Erythroblast (primary cell): ENCODE results near the gene ADAT1.

Experiments used
- GATA1 ChIP-seq: IDR thresholded peaks from 2 replicates; pipeline ENCODE4 v1.6.1; 2011; ENCODE audit warnings: low read depth, mild to moderate bottlenecking, control low read depth, low read length, moderate library complexity
- POLR2A ChIP-seq: IDR thresholded peaks from 2 replicates; pipeline ENCODE4 v1.6.1; 2011; ENCODE audit warnings: mild to moderate bottlenecking, low read length

DNA sequence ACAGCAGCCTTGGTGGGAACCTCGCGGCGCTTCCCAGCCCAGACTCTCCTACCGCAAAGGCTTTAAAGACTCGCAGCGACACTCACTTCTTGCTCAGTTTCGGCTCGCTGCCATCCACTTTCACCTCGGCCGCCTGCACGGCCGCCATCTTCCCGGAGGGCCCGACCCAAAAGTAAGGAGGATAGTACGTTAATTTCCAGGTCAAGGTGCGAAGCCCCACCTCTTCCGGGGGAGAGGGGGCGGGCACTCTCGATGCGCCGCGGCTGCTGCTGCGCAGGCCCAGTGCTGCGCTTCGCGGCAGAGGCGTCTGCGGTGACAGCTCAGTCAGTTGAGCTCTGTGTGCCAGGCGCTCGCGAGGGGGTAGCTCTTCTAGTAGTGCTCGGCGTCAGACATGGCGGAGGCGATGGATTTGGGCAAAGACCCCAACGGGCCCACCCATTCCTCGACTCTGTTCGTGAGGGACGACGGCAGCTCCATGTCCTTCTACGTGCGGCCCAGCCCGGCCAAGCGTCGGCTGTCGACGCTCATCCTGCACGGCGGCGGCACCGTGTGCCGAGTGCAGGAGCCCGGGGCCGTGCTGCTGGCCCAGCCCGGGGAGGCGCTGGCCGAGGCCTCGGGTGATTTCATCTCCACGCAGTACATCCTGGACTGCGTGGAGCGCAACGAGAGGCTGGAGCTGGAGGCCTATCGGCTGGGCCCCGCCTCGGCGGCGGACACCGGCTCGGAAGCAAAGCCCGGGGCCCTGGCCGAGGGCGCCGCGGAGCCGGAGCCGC is 24.6 kb upstream of the ADAT1 start, which contains the start of the genes KARS1 and TERF2IP:
- TF ChIP-seq POLR2A (peak; percentile 99), GATA1 (no peak)
